ENCODE measurements around the gene DHRS11. TPM values are rescaled to one million over a fixed set of nuclear protein-coding genes. Genes with fewer than 3 reads are reported as not detected.

Gene DHRS11
- total RNA-seq, 1 donor from 2014 or later: 13.4 TPM

DNA sequence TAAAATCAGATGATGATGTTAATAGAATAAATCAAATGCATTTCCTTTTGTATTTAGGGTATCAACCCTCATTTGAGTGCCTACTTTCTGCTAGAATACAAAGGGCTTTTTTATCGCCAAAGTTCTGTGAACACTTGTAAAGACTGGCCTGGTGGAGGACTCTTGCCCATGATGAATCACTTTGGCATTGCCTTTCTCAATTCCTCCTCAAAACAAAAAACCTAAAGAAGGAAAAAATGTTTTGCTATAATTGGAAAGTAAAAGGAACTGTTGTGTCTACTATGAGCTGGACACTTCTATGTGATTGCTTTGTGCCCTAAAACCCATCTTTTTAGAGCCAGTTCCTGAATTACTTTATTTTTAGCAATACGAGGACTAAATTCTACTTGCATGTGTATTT lies 13.0 kb upstream of the DHRS11 start:
- Mint-ChIP-seq H3K27ac (ENCODE audit: unreplicated experiment) (no peak overlapping the region), H3K4me3 (ENCODE audit: unreplicated experiment) (no peak overlapping the region), H3K27me3 (ENCODE audit: unreplicated experiment) (no peaks in the 10 kb centered on the region), H3K9me3 (ENCODE audit: unreplicated experiment) (peaks cover 3% of the 10 kb centered on the region), H3K4me1 (ENCODE audit: low read depth, unreplicated experiment) (no peaks in the 10 kb centered on the region), H3K36me3 (ENCODE audit: unreplicated experiment) (no peaks in the 10 kb centered on the region)
- no peak for DNase-seq
- TF ChIP-seq, protein P1, sequence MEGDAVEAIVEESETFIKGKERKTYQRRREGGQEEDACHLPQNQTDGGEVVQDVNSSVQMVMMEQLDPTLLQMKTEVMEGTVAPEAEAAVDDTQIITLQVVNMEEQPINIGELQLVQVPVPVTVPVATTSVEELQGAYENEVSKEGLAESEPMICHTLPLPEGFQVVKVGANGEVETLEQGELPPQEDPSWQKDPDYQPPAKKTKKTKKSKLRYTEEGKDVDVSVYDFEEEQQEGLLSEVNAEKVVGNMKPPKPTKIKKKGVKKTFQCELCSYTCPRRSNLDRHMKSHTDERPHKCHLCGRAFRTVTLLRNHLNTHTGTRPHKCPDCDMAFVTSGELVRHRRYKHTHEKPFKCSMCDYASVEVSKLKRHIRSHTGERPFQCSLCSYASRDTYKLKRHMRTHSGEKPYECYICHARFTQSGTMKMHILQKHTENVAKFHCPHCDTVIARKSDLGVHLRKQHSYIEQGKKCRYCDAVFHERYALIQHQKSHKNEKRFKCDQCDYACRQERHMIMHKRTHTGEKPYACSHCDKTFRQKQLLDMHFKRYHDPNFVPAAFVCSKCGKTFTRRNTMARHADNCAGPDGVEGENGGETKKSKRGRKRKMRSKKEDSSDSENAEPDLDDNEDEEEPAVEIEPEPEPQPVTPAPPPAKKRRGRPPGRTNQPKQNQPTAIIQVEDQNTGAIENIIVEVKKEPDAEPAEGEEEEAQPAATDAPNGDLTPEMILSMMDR (IDR thresholded peaks at IDR 0.05; ENCODE audit: partially characterized antibody, unreplicated experiment): no peak

DNA sequence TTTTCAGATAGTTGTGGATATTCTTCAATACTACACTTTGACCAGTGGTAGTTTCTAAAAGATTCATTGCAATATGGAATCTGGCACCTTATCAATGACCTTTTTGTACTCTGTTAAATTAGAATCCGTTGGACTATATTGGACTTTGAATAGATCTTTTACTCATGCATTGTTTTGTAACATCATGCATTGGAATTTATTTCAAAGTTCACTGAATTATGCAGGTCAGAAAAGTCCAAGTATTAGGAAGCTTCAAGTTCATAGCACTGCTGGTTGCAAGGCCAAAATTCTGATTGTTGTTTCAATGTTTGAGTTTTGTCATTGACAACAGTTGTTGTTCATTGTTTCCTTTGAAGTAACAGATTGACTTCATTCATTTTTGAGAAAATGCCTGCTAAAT lies 7.9 kb upstream of the DHRS11 start:
- Mint-ChIP-seq H3K27ac (ENCODE audit: unreplicated experiment) (no peak overlapping the region), H3K27me3 (ENCODE audit: unreplicated experiment) (no peaks in the 10 kb centered on the region), H3K4me3 (ENCODE audit: unreplicated experiment) (no peak overlapping the region), H3K4me1 (ENCODE audit: low read depth, unreplicated experiment) (no peaks in the 10 kb centered on the region), H3K9me3 (ENCODE audit: unreplicated experiment) (peaks cover 1% of the 10 kb centered on the region), H3K36me3 (ENCODE audit: unreplicated experiment) (no peaks in the 10 kb centered on the region)
- TF ChIP-seq, protein P1 (IDR thresholded peaks at IDR 0.05; ENCODE audit: partially characterized antibody, unreplicated experiment): no peak
- no peak for DNase-seq

DNA sequence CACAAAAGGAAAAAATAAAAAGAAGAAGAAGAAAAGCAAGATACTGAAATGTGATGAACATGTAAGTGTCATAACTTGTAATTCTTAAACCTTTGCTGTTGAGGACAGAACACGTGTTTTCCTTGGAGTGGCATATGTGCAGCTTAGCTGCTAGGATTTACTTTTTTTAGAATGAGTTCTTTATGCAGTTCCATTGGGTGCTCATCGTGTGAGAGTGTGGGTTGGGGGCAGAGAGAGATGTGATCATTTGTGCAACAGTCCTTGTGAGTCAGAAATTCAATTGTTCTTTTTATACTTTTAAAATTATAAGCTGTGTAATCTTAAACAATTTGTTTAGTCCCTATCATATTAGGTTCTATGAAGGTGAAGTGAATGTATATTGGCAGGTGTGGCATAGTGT lies 5.5 kb upstream of the DHRS11 start:
- H3K27ac Mint-ChIP-seq (ENCODE audit: unreplicated experiment): peak overlapping the region; percentile 64
- H3K4me1 Mint-ChIP-seq (ENCODE audit: low read depth, unreplicated experiment): no peaks in the 10 kb centered on the region
- H3K9me3 Mint-ChIP-seq (ENCODE audit: unreplicated experiment): peaks cover 1% of the 10 kb centered on the region
- no peaks in the 10 kb centered on the region for H3K27me3 Mint-ChIP-seq (ENCODE audit: unreplicated experiment)
- H3K4me3 Mint-ChIP-seq (ENCODE audit: unreplicated experiment): no peak overlapping the region
- TF ChIP-seq, protein P1 (IDR thresholded peaks at IDR 0.05; ENCODE audit: partially characterized antibody, unreplicated experiment): no peak
- H3K36me3 Mint-ChIP-seq (ENCODE audit: unreplicated experiment): no peaks in the 10 kb centered on the region
- no peak for DNase-seq

DNA sequence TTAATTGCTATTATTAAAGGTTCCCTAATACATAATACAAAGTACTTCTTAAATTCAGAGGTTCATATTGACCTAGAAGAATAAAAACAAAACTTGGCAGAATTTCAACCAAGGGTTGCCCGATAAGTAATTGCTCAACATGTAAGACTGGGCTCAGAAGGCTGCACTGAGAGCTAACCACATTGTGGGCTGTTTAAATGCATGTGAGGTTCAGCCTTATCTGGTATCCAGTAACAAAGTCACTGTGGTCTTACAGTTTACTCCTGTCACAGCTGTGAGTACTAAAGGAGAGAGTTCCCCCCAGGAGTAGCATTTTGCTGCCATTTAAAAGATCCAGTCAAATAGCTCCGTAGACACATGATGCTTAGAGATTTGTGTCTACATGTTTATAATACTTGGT lies 1.6 kb upstream of the DHRS11 start:
- Mint-ChIP-seq H3K36me3 (ENCODE audit: unreplicated experiment) (no peaks in the 10 kb centered on the region), H3K4me1 (ENCODE audit: low read depth, unreplicated experiment) (peaks cover 2% of the 10 kb centered on the region), H3K9me3 (ENCODE audit: unreplicated experiment) (no peaks in the 10 kb centered on the region), H3K4me3 (ENCODE audit: unreplicated experiment) (no peak overlapping the region), H3K27me3 (ENCODE audit: unreplicated experiment) (peaks cover 2% of the 10 kb centered on the region), H3K27ac (ENCODE audit: unreplicated experiment) (no peak overlapping the region)
- no peak for DNase-seq
- TF ChIP-seq, protein P1 (IDR thresholded peaks at IDR 0.05; ENCODE audit: partially characterized antibody, unreplicated experiment): no peak

DNA sequence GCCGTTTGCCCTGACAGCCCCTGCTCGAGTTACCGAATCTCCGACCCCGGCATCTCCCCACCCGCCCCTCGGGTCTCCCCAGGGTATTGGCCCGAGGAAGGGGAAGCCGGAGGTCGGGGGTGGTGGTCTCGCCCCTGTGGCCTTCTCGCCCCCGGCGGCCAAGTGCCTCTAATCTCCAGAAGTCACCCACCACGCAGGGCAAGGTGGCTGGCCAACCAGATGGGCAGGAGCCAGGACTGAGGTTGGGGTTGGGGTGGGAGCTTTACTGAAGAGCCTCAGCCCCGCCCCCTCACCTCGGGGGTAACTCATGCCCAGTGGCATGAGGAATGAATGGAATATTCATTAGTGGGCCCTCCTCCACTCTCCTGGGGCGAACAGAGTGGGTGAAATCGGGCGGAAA lies 637 bp downstream of the DHRS11 start:
- peak; percentile 35 for DNase-seq

More for the DNA sequence above, 637 bp downstream of the DHRS11 start:
- no peaks in the 10 kb centered on the region for H3K9me3 Mint-ChIP-seq (ENCODE audit: unreplicated experiment)
- H3K27ac Mint-ChIP-seq (ENCODE audit: unreplicated experiment): no peak overlapping the region
- H3K27me3 Mint-ChIP-seq (ENCODE audit: unreplicated experiment): peaks cover 4% of the 10 kb centered on the region
- TF ChIP-seq, protein P1 (IDR thresholded peaks at IDR 0.05; ENCODE audit: partially characterized antibody, unreplicated experiment): no peak
- peaks cover 2% of the 10 kb centered on the region for H3K4me1 Mint-ChIP-seq (ENCODE audit: low read depth, unreplicated experiment)
- peak overlapping the region; percentile 77 for H3K4me3 Mint-ChIP-seq (ENCODE audit: unreplicated experiment)
- H3K36me3 Mint-ChIP-seq (ENCODE audit: unreplicated experiment): peaks cover 5% of the 10 kb centered on the region

All from glutamatergic neuron (in vitro differentiated cells).